A549 (cell line): ENCODE measurements around the gene PPP2R5C.

Experiments used
- CBX2 ChIP-seq: fragments of 200-600 bp; sonication (generic); IDR thresholded peaks from 2 replicates; pipeline ENCODE4 v1.6.1; 2016; ENCODE audit warnings: low read depth, mild to moderate bottlenecking, borderline replicate concordance
- CEBPB ChIP-seq, 2 experiments: fragments of >200 bp in 1 of 2; sonication (Bioruptor Twin) in 1 of 2; formaldehyde crosslinking in 1 of 2; IDR thresholded peaks; 2 replicates each; pipeline ENCODE4 v1.6.1; 2012 to 2016
- CTCF ChIP-seq: fragments of >200 bp; sonication (Bioruptor Twin); formaldehyde crosslinking; IDR thresholded peaks from 3 replicates; pipeline ENCODE4 v1.5.1; 2016
- EP300 ChIP-seq, 2 experiments: fragments of >200 bp; sonication (Bioruptor Twin); formaldehyde crosslinking; IDR thresholded peaks; 2 replicates in 1 of 2; 3 replicates in 1 of 2; pipeline ENCODE4 v1.6.1; 2016 to 2017
- HDAC2 ChIP-seq: fragments of 200-600 bp; sonication (generic); IDR thresholded peaks from 2 replicates; pipeline ENCODE4 v1.6.1; 2016
- MAFK ChIP-seq: fragments of 450-650 bp; IDR thresholded peaks from 2 replicates; pipeline ENCODE4 v1.6.1; 2014; ENCODE audit not compliant: partially characterized antibody
- POLR2A ChIP-seq: IDR thresholded peaks from 2 replicates; pipeline ENCODE4 v1.6.1; 2012; ENCODE audit warnings: mild to moderate bottlenecking, low read length
- REST ChIP-seq: fragments of 200-600 bp; sonication (generic); IDR thresholded peaks from 2 replicates; pipeline ENCODE4 v1.6.1; 2016; ENCODE audit warnings: antibody characterized with exemption, mild to moderate bottlenecking, moderate library complexity
- SMC3 ChIP-seq: fragments of >200 bp; sonication (Bioruptor Twin); formaldehyde crosslinking; IDR thresholded peaks from 3 replicates; pipeline ENCODE4 v1.6.1; 2018; ENCODE audit warnings: inconsistent platforms
- SREBF2 ChIP-seq: fragments of 450-650 bp; IDR thresholded peaks from 2 replicates; pipeline ENCODE4 v1.6.1; 2014; ENCODE audit warnings: mild to moderate bottlenecking, moderate library complexity
- USF2 ChIP-seq: fragments of 450-650 bp; IDR thresholded peaks from 2 replicates; pipeline ENCODE4 v1.6.1; 2014; ENCODE audit warnings: antibody characterized with exemption
- TF ChIP-seq, protein P1 (sequence below): IDR thresholded peaks from 2 replicates; pipeline ENCODE4 v1.6.1; 2012

- no peak for TF ChIP-seq CTCF
- no peak for TF ChIP-seq REST
- TF ChIP-seq MAFK, result no peak
- TF ChIP-seq SREBF2, result no peak
- TF ChIP-seq POLR2A, result no peak
- TF ChIP-seq CBX2, result no peak
- TF ChIP-seq EP300 (IDR thresholded peaks at IDR 0.05), result no peak
- no peak for TF ChIP-seq CEBPB (IDR thresholded peaks at IDR 0.05)
- TF ChIP-seq USF2, result no peak
- no peak for TF ChIP-seq HDAC2
- TF ChIP-seq, protein P1, sequence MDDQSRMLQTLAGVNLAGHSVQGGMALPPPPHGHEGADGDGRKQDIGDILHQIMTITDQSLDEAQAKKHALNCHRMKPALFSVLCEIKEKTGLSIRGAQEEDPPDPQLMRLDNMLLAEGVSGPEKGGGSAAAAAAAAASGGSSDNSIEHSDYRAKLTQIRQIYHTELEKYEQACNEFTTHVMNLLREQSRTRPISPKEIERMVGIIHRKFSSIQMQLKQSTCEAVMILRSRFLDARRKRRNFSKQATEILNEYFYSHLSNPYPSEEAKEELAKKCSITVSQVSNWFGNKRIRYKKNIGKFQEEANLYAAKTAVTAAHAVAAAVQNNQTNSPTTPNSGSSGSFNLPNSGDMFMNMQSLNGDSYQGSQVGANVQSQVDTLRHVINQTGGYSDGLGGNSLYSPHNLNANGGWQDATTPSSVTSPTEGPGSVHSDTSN, result no peak
- TF ChIP-seq SMC3, result no peak
These were observed 5.8 kb upstream of the PPP2R5C start for GRCh38 chr14:101755591-101756324.
